HG03108 (cell line): ENCODE results near the gene PTPRG.
"Not testable (repeated sequence)": the region's sequence is repeated elsewhere in the genome, so short reads cannot be mapped to it uniquely, and the experiment has no call there.

ENCODE experiments used
- ATAC-seq: cut with Tn5 transposase; IDR thresholded peaks from one replicate; pipeline ENCODE4 v1.9.1; 2021; ENCODE audit warnings: moderate library complexity; ENCODE audit not compliant: unreplicated experiment

The PTPRG gene

DNA sequence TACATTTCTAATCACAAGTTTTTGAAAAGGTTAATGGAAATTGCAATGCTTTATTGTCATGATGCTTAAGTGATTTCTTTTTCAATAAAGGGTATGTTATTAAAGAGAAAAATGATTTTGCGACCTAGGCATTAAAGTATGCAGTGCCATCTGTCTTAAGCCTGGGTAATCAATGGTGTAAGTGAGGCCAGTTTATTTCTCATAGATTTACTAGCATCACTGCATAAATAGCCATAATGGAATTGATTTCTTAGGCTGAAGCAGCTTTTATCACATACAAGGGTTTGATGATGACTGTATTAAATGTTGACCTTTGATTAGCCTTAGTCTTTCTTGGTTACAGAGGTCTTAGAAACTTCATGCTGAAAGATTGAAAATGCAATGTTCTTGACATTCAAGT, 464.5 kb downstream of the PTPRG start:
- no peak for ATAC-seq

DNA sequence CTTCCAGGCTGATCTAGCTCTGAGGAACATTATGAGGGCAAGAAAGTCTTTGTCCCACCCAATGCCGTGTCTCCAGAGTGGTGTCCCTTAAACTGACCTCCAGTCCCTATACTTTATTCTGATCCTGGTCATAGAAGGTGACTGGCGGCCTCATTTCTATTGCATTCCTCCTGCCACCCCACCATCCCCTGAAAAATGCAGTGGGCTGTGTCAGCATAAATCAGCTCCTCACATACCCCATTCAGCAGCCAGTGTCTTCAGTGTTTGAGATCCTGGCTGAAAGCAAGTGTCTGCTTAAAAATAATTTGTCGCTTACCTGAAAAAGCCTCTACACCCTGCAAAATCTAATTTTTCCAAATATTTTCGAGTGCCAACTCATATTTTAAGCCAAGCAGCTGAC, 465.9 kb downstream of the PTPRG start:
- ATAC-seq: no peak

DNA sequence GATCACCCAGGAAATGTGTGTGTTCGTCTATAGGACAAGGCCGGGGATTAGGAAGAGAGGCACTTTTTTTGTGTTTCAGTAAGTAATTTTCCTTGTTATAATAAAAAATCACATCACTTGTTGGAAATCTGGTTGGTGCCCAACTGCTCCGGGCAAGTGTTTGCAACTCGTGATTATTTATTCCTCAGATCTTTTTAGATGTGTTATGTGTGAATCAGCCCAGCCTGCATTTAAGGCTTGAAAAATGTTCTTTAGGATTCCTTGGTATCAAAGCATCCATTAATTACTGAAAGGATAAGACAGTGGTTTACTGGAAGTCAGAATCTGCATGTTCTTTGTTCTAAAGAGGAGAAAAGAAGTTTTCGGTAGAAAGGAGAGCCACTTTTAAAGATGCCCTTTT, 466.4 kb downstream of the PTPRG start:
- no peak for ATAC-seq

DNA sequence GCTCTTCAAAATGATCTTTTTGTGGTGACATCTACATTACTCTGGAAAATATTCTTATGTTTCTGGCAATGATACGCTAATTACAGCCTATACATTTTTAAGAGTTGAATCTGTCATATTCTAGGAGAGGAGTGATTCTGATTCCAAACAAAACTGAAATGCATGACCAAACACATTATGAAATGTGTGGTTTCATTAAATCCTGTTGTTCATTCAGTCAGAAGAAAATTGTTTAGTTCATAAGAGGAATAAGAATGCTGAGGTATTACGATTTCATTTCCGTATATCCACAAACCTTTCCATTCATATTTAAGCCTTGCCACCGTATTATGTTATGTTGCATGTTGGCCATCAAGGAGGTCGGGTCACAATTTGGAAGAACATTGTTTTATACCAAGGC, 466.9 kb downstream of the PTPRG start:
- no peak for ATAC-seq

DNA sequence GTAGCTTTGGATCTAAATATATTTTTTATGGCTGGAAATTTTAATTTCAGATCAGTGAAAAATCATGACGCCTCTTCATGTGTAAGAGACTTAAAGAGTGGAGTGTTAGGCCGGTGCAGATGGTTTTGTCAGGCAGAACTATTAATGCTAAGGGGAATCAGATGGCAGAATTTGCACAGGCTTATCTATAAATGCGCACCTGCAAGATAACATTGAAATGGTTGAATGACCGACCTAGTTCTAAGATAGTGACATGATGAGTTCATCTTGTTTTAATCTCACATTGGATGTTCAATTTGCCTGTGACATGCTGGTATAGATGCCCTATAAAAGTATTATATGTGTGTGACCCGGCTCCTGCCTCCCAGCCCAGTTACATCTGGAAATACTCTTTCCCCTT, 471.4 kb downstream of the PTPRG start:
- ATAC-seq: no peak

DNA sequence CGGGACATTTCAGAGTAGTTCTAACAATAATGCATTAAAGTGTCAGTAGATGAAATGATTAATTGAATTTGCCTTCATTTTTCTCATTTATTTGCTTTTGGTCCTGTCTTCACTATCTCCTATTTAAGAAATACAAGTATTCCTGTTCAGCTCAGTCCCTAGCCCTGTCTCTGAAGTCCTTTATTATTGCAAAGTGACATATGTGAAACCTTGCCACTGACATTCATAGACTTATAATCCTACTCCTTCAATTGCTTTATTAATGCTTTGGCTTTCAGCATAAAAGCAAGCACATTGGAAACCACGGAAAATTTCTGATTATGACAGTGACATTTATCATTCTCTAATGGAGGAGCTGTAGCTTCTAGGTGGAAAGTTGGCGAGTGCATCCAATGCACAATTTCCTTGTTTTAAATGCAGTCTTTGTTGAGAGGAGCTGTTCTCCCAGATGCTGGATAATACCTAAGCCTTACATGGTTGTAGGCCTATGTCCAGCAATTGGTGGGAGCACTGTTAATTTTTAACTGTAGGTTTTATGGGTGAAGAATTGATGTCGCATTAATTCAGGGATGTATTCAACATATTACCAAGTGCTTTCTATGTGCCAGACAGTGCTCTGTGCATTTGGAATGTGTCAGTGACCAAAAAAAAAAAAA, 474.2 kb downstream of the PTPRG start:
- no peak for ATAC-seq

DNA sequence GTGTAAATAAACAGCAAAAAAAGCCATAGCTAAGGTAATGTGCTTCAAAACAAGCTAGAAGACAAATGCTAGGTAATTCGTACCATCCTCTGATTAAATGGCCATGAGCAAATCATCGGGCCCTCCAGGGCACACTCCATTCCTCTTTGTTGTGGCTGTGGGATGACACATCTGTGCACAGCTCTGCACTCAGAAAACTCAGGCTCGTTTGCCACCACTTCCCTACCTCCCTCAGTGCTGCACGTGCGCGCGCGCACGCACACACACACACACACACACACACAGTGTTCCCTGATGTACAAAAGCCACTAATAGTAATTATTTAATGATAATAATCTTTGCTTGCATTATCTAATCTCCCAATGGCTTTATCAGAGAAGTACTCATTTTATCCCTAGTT, 475.4 kb downstream of the PTPRG start:
- ATAC-seq: no peak

DNA sequence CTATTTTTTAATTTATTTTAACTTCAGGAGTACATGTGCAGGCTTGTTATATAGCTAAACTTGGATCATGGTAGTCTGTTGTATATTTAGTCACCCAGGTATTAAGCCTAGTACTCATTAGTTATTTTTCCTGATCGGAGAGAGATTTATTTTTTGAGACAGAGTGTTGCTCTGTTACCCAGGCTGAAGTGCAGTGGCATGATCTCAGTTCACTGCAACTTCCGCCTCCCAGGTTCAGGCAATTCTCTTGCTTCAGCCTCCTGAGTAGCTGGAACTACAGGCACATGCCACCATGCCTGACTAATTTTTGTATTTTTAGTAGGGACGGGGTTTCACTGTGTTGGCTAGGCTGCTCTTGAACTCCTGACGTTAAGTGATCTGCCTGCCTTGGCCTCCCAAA, 477.4 kb downstream of the PTPRG start:
- not testable (repeated sequence) for ATAC-seq

DNA sequence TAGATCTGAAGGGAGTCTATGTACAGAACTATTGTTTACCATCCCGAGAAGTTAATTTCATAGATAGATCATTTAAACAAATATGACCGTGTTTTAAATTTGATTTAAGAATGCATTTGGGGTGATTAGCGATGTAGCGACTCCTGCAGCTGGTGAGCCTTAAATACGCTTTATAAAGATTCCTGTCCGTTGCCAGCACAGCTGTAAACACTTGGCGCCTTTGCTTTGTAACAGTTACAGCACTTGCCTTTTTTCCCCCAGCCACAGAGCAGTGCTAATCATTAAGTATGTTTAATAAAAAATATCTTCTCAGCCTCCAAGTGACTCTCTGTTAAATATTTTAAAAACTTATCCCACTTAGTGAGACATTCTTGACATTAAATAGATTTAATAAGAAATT, 478.2 kb downstream of the PTPRG start:
- ATAC-seq: no peak

DNA sequence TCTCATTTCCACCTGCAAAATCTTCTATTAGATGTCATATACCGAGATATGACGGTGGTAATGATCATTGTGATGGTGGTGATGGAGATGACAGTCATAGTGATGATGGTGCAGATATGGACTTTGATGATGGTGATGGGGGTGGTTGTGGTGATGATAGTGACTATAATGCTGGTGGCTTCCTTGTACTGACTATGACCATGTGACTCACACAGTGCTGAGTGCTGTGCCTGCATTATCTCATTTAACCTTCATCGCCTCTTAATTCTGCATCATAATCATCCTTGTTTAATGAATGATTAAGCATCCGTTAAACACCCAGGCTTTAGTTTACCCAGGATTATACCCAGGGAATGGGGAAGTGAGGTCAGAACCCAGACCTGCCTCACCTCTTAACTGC, 480.3 kb downstream of the PTPRG start:
- no peak for ATAC-seq

DNA sequence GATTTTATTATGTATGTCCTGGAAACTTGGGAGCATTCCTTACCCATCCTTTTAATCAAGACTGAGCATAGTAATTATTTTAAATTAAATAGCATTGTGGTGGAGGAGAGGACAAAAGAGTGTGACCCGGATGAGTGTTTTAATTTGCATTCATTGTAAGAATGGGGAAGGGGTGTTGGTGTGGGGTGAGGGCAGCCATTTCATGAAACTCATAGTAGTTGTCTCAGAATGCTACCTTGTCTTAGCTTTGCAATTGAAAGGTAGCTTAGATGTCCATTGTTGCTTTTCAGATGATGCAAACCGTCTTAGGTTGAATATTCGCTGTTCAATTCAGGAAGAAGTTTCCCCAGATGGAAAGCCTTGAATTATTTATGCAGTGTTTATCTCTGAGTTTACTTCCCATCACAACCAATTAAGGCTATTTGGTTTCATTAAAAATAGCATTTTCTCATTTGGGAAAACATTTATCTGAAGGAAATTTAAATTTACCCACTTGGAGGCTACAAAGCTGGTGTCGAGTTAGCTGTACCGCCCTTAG, 483.6 kb downstream of the PTPRG start:
- ATAC-seq: no peak

DNA sequence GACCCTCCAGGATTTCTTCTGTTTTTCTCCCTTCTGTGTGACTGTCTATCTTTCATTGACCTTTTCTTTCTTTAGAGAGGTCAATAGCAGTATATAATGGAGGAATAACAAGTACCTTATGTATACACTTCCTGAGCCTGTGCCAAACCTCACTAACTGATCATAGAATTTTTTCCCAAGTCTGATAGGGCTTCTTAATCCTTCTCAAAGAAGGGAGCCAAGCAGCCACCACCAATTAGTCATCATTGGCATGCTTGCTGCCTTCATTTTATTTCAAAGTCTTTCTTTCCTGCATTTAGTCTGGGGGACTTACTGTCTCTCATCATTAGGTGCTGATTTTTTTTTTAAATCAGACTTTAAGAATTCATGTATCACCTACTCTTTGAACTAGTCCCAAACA, 485.0 kb downstream of the PTPRG start:
- ATAC-seq: no peak

DNA sequence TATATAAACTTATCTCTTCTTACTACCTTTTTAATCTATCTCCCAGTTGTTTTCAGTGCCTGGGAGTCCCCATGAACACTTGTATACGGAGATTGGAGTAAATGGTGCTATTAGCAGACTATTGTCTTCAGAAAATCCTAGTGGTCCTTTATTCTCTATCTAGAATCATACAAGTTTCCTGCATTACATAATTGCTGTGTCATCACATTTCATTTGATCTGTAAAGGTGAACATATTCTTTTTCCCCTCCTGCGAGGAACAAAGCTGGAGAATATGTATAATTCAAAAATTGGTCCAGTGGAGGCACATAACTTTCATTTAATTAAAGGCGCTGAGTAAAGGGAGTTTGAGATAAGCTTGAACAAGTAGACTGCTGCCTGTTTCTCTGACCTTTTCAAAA, 487.2 kb downstream of the PTPRG start:
- no peak for ATAC-seq

DNA sequence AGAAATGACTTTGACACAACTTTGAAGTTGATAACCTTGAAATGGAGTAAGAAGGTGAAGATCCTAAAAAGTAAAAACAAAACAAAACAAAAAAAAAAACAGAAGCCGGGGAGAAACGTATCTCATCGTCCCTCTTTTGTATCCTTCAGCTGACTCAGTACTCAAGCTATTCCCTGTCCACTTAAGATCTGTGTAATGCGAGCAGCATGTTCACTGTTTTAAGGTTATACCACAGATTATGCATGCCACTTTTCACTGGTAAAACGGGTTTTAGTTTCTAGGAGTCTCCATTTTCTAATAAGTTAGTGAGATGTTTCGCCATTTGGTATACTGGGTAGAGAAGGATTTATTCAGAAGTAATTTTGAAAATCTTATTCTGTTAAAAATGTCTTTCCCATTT, 487.7 kb downstream of the PTPRG start:
- ATAC-seq: no peak

DNA sequence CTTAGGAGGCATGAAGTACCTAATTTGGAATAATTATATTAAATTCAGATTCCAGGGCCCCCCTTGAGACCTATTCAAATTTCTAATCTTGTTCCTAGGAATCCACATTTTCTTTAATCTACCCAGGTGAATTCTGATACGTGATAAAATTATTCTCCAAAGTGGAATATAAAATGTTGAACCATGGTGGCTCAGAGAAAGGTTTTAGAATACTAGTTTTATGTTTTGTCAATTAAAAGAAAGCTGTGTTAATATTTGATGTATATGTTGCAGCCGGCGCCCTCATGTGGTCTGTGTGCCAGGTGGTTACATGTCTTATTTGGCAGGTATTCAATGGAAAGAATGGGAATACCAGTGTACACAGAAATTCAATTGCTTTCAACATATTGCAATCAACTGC, 490.1 kb downstream of the PTPRG start:
- no peak for ATAC-seq

DNA sequence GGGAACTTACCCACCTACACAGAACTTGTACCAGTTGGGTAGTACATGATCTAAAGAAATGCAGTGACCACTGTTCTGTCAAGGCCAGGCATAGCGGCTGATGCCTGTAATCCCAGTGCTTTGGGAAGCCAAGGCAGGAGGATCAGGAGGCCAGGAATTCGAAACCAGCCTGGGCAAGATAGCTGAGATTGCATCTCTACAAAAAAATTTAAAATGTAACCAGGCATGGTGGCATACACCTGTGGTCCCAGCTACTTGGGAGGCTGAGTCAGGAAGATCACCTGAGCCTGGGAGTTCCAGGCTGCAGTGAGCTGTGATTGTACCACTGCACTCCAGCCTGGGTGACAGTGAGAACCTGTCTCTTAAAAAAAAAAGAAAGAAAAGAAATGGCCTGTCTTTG, 491.0 kb downstream of the PTPRG start:
- ATAC-seq: no peak

DNA sequence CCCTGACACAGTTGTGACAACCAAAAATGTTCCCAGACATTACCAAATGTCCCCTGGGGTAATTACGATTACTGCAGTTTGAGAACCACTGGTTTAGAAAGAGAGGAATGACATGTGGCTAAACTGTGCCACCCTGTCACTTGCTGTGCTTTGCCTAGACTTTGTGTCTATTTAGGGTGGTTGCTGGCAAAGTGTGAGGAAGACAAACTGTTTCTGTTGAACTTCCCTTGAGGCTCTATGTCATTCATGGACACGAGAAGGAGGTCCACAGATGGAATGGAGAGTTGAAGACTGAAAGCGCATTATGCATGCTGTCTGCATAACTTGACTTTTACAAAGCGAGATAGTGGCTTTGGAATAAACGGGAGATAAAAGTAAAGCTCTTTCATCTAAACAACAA, 495.3 kb downstream of the PTPRG start:
- ATAC-seq: no peak

DNA sequence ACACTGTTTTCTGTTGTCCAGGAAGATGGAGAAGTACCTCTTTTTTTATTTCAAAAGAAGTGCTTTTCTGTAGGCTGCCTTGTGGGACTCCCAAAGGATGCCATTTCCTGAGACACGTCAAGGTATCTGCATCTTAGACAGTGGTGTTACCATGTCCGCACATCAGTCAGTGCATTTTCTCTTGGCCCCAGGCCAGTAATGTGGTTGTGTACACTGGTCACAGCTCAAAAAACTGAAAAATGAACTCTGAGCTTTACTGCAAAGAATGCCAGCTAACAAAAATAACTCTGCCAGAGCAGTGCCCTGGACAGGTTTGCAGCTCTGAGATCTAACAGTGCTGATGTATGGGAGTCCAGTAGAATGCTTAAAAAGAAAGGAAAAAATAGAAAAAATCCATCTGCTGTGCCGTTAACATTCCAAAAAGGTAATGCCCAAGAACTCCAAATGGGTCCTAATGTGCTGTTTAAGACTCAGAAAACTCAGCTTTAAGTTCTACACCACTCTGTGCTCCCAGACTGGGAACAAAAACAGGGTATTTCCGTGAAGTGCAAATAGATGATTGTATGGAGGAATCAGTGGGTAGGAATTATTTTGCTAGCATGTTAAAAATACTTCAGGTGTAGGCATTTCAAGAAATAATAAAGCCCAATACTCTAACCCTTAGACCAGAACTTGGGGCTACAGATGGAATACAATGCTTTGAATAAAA, 496.1 kb downstream of the PTPRG start:
- no peak for ATAC-seq

DNA sequence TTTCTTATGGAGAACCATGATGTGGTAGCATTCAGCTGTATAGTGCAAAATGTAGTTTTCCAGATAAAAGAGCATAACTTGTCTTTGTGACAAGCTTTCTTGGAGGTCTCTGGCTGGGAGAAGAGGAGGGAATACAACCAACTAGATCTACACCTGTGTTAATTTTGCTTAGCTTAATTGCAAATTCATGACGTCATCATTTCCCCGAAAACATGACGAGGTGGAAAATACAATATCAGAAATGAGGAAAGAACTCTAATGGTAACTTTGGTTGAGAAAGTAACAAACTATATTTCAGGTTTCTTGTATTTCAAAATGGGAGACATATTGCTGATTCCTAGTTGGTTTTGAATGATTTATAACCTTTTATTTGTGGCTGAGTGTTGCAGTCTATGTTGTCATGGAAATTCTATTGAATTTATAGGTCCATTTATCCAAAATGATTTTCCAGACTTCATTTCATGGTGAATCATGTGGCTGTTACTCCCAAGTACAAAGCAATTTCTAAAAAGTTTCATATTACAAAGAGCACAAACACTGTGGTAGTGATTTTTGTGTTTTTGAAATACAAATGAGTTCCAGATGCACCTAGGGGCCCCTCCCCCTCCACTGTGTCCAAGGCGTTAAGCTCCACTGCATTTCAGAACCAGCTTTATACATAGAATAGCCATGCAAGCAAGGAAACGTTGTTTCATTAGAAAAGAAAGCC, 504.8 kb downstream of the PTPRG start:
- no peak for ATAC-seq

DNA sequence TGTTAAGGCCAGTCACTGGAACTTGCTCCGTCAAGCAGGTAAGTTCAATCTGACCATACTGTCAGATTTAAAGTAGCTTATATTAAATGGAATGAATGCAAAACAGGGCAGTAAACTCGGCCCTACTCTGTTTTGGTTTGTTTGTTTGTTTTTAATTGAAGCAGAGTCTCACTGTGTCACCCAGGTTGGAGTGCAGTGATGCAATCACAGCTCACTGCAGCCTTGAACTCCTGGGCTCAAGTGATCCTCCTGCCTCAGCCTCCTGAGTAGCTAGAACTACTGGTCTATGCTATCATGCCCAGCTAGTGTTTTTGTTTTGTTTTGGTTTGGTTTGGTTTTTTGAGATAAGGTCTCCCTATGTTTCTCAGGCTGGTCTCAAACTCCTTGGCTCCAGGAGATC, 507.0 kb downstream of the PTPRG start:
- no peak for ATAC-seq

DNA sequence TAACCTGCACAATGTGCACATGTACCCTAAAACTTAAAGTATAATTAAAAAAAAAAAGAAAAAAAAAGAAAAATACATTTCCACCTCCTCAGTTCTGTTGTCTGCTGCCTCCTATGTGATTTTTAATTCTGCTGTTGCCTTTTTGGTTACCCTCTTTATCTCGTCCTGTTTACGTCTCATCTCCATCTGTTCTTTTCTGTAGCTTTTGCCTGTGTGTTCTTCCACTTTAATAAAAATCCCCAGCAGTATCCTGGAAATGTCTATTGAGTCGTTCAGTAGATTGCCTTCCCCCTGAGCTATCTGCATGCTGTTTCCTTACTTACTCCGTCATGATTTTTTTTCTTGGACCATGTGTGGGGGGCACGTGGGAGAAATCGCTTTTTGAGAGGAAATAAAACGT, 509.5 kb downstream of the PTPRG start:
- ATAC-seq: no peak

DNA sequence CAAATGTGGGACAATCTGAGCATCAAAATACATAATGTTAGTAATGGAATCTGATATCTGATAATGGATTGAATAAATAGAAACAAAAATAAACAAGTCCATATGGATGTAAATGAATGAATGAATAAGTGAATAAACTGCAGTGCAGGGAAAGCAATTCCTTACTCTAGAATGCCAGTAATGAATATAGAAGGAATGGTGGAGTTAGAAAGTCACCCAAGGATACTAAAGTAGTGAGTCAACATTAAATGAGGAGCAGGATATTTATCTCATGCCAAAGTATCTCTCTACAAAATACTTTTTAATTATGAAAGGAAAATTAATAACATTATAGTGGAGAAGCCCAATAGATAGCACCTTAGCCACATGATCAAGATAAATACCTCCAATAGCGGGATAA, 511.7 kb downstream of the PTPRG start:
- ATAC-seq: no peak
